T-helper 17 cell (primary cell): ENCODE data around the gene SNPH. TPM values are rescaled to one million over a fixed set of nuclear protein-coding genes. Genes with fewer than 3 reads are reported as not detected.

Experiments used
- ATAC-seq: fragments of 150-1000 bp; cut with Tn5 transposase; 2 replicates; pipeline ENCODE4 v1.10.0; 2021; ENCODE audit warnings: mild to moderate bottlenecking, moderate library complexity
- DNase-seq, 3 donors: peaks; one replicate each; pipeline versions ENCODE4 v3.0.0 to v3.0.0-alpha.2; 2020 to 2021
- H3K9me3 ChIP-seq: one replicate; pipeline ENCODE4 v1.7.0; 2013; ENCODE audit warnings: low read length, mild to moderate bottlenecking; ENCODE audit not compliant: control insufficient read depth, poor library complexity, severe bottlenecking
- H3K27ac Mint-ChIP-seq: one replicate; pipeline ENCODE4 v1.8.0; 2022; ENCODE audit warnings: mild to moderate bottlenecking, moderate library complexity, mixed read lengths
- H3K27me3 Mint-ChIP-seq: one replicate; pipeline ENCODE4 v1.8.0; 2022; ENCODE audit warnings: mixed read lengths
- H3K36me3 Mint-ChIP-seq: one replicate; pipeline ENCODE4 v1.8.0; 2022; ENCODE audit warnings: low read depth, mixed read lengths
- H3K4me1 Mint-ChIP-seq: one replicate; pipeline ENCODE4 v1.8.0; 2022; ENCODE audit warnings: mild to moderate bottlenecking, mixed read lengths
- H3K4me3 Mint-ChIP-seq: one replicate; pipeline ENCODE4 v1.8.0; 2022; ENCODE audit warnings: mild to moderate bottlenecking, moderate library complexity, mixed read lengths
- total RNA-seq, 4 donors: library from RNA in 2 of 4; stranded (reverse) in 2 of 4; gene quantifications; one replicate each; pipeline ENCODE4 v1.2.3 and lab custom pipeline; 2022 to 2026

SNPH gene
- total RNA-seq, 2 donors from 2014 or later = 6.7 to 9.4 TPM

GRCh38 chr20:1298888-1299511 is 32.9 kb downstream of the SNPH start:
- Mint-ChIP-seq H3K36me3 (no peaks in the 10 kb centered on the region), H3K27ac (no peak overlapping the region), H3K4me1 (peaks cover 19% of the 10 kb centered on the region), H3K4me3 (no peak overlapping the region), H3K27me3 (no peaks in the 10 kb centered on the region)
- no peaks in the 10 kb centered on the region for H3K9me3 ChIP-seq
- ATAC-seq (no peak), DNase-seq (no peak)

GRCh38 chr20:1299522-1299921 is 33.4 kb downstream of the SNPH start:
- Mint-ChIP-seq H3K4me1 (peaks cover 19% of the 10 kb centered on the region), H3K27me3 (no peaks in the 10 kb centered on the region), H3K4me3 (no peak overlapping the region), H3K36me3 (peaks cover under 1% of the 10 kb centered on the region), H3K27ac (no peak overlapping the region)
- ATAC-seq (peak; percentile 62), DNase-seq (no peak)
- H3K9me3 ChIP-seq = no peaks in the 10 kb centered on the region

- H3K9me3 ChIP-seq = no peaks in the 10 kb centered on the region
- Mint-ChIP-seq H3K36me3 (peaks cover 2% of the 10 kb centered on the region), H3K27ac (peak overlapping the region; percentile 93), H3K4me3 (peak overlapping the region; percentile 44), H3K27me3 (no peaks in the 10 kb centered on the region), H3K4me1 (peaks cover 19% of the 10 kb centered on the region)
- no peak for ATAC-seq
- no peak for DNase-seq
Observed at GRCh38 chr20:1300083-1300840, 34.2 kb downstream of the SNPH start.

- ATAC-seq (peak; percentile 77), DNase-seq (no peak)
- peak overlapping the region; percentile 93 for H3K27ac Mint-ChIP-seq
- H3K36me3 Mint-ChIP-seq = peaks cover 6% of the 10 kb centered on the region
- H3K4me3 Mint-ChIP-seq = peak overlapping the region; percentile 44
- no peaks in the 10 kb centered on the region for H3K27me3 Mint-ChIP-seq
- H3K4me1 Mint-ChIP-seq = peaks cover 19% of the 10 kb centered on the region
- H3K9me3 ChIP-seq = no peaks in the 10 kb centered on the region
Observed at GRCh38 chr20:1301031-1301529, 35.0 kb downstream of the SNPH start.

GRCh38 chr20:1302685-1303541 is 36.8 kb downstream of the SNPH start:
- H3K4me3 Mint-ChIP-seq = no peak overlapping the region
- H3K4me1 Mint-ChIP-seq = peaks cover 16% of the 10 kb centered on the region
- no peak for ATAC-seq
- H3K36me3 Mint-ChIP-seq = peaks cover 6% of the 10 kb centered on the region
- H3K27me3 Mint-ChIP-seq = no peaks in the 10 kb centered on the region
- DNase-seq = no peak
- H3K9me3 ChIP-seq = no peaks in the 10 kb centered on the region
- H3K27ac Mint-ChIP-seq = no peak overlapping the region

GRCh38 chr20:1304710-1305515 is 38.8 kb downstream of the SNPH start:
- Mint-ChIP-seq H3K36me3 (peaks cover 6% of the 10 kb centered on the region), H3K27me3 (no peaks in the 10 kb centered on the region), H3K4me1 (peaks cover 13% of the 10 kb centered on the region), H3K4me3 (no peak overlapping the region), H3K27ac (no peak overlapping the region)
- no peaks in the 10 kb centered on the region for H3K9me3 ChIP-seq
- no peak for ATAC-seq
- no peak for DNase-seq

GRCh38 chr20:1305712-1306111 is 39.6 kb downstream of the SNPH start:
- no peak overlapping the region for H3K27ac Mint-ChIP-seq
- H3K27me3 Mint-ChIP-seq = no peaks in the 10 kb centered on the region

GRCh38 chr20:1306316-1307135 is 40.4 kb downstream of the SNPH start:
- Mint-ChIP-seq H3K4me1 (peaks cover 4% of the 10 kb centered on the region), H3K27ac (no peak overlapping the region), H3K27me3 (no peaks in the 10 kb centered on the region), H3K36me3 (peaks cover 6% of the 10 kb centered on the region), H3K4me3 (no peak overlapping the region)
- ATAC-seq (no peak), DNase-seq (no peak)
- H3K9me3 ChIP-seq = no peaks in the 10 kb centered on the region

More at GRCh38 chr20:1305712-1306111, 39.6 kb downstream of the SNPH start:
- peaks cover 6% of the 10 kb centered on the region for H3K36me3 Mint-ChIP-seq
- ATAC-seq = no peak
- H3K9me3 ChIP-seq = no peaks in the 10 kb centered on the region
- H3K4me3 Mint-ChIP-seq = no peak overlapping the region
- peaks cover 12% of the 10 kb centered on the region for H3K4me1 Mint-ChIP-seq
- DNase-seq = no peak

- no peaks in the 10 kb centered on the region for H3K9me3 ChIP-seq
- no peak overlapping the region for H3K27ac Mint-ChIP-seq
- H3K4me3 Mint-ChIP-seq = no peak overlapping the region
- DNase-seq = no peak
- peaks cover 4% of the 10 kb centered on the region for H3K4me1 Mint-ChIP-seq
- no peak for ATAC-seq
- no peaks in the 10 kb centered on the region for H3K27me3 Mint-ChIP-seq
- H3K36me3 Mint-ChIP-seq = peaks cover 6% of the 10 kb centered on the region
Observed at GRCh38 chr20:1307171-1307570, 41.1 kb downstream of the SNPH start.

GRCh38 chr20:1307571-1307971 is 41.5 kb downstream of the SNPH start:
- Mint-ChIP-seq H3K4me3 (no peak overlapping the region), H3K36me3 (peaks cover 6% of the 10 kb centered on the region), H3K4me1 (peaks cover 4% of the 10 kb centered on the region), H3K27ac (no peak overlapping the region), H3K27me3 (no peaks in the 10 kb centered on the region)
- no peaks in the 10 kb centered on the region for H3K9me3 ChIP-seq
- ATAC-seq = no peak
- DNase-seq = no peak

GRCh38 chr20:1308067-1308701 is 42.1 kb downstream of the SNPH start:
- no peaks in the 10 kb centered on the region for H3K27me3 Mint-ChIP-seq
- H3K4me1 Mint-ChIP-seq = peaks cover under 1% of the 10 kb centered on the region
- DNase-seq = no peak
- peaks cover 6% of the 10 kb centered on the region for H3K36me3 Mint-ChIP-seq
- peak overlapping the region; percentile 39 for H3K27ac Mint-ChIP-seq
- ATAC-seq = no peak
- no peaks in the 10 kb centered on the region for H3K9me3 ChIP-seq
- no peak overlapping the region for H3K4me3 Mint-ChIP-seq
